Measurements from ENCODE around the gene ABCC5.

The ABCC5 gene

GRCh38 chr3:183922421-183922820 lies 95.3 kb downstream of the ABCC5 start:
- no peak for DNase-seq (ENCODE audit: low read depth)

- DNase-seq (ENCODE audit: low read depth): no peak
These were observed 96.6 kb downstream of the ABCC5 start for GRCh38 chr3:183921096-183921495.

GRCh38 chr3:183920416-183920815 lies 97.3 kb downstream of the ABCC5 start:
- no peak for DNase-seq (ENCODE audit: low read depth)

- no peak for DNase-seq (ENCODE audit: low read depth)
These were observed 99.5 kb downstream of the ABCC5 start for GRCh38 chr3:183918178-183918577.

GRCh38 chr3:183917776-183918175 lies 99.9 kb downstream of the ABCC5 start:
- DNase-seq (ENCODE audit: low read depth): no peak

- DNase-seq (ENCODE audit: low read depth): no peak
These were observed 102.8 kb downstream of the ABCC5 start for GRCh38 chr3:183914856-183915255.

GRCh38 chr3:183913580-183913920 lies 104.1 kb downstream of the ABCC5 start:
- DNase-seq (ENCODE audit: low read depth): no peak

GRCh38 chr3:183912895-183913579 lies 104.6 kb downstream of the ABCC5 start:
- DNase-seq (ENCODE audit: low read depth): no peak

GRCh38 chr3:183911763-183912506 lies 105.7 kb downstream of the ABCC5 start:
- no peak for DNase-seq (ENCODE audit: low read depth)

- DNase-seq (ENCODE audit: low read depth): no peak
These were observed 106.6 kb downstream of the ABCC5 start for GRCh38 chr3:183911087-183911486.

- DNase-seq (ENCODE audit: low read depth): no peak
These were observed 108.6 kb downstream of the ABCC5 start for GRCh38 chr3:183909030-183909600.

GRCh38 chr3:183907911-183908331 lies 109.8 kb downstream of the ABCC5 start:
- no peak for DNase-seq (ENCODE audit: low read depth)

GRCh38 chr3:183907176-183907575 lies 110.5 kb downstream of the ABCC5 start:
- no peak for DNase-seq (ENCODE audit: low read depth)

- DNase-seq (ENCODE audit: low read depth): no peak
These were observed 111.3 kb downstream of the ABCC5 start for GRCh38 chr3:183906234-183906921.

- no peak for DNase-seq (ENCODE audit: low read depth)
These were observed 112.6 kb downstream of the ABCC5 start for GRCh38 chr3:183904833-183905780.

GRCh38 chr3:183898028-183898431 lies 119.7 kb downstream of the ABCC5 start:
- DNase-seq (ENCODE audit: low read depth): no peak

- DNase-seq (ENCODE audit: low read depth): no peak
These were observed 120.1 kb downstream of the ABCC5 start for GRCh38 chr3:183897606-183898005.

GRCh38 chr3:183896610-183897009 lies 121.1 kb downstream of the ABCC5 start:
- DNase-seq (ENCODE audit: low read depth): no peak

GRCh38 chr3:183896184-183896583 lies 121.5 kb downstream of the ABCC5 start:
- DNase-seq (ENCODE audit: low read depth): no peak

- DNase-seq (ENCODE audit: low read depth): no peak
These were observed 121.9 kb downstream of the ABCC5 start for GRCh38 chr3:183895774-183896173.

- DNase-seq (ENCODE audit: low read depth): no peak
These were observed 122.4 kb downstream of the ABCC5 start for GRCh38 chr3:183895296-183895695.

Measured in HS-27A (cell line).